ENCODE measurements around the gene SLC4A1AP. TPM values are rescaled to one million over a fixed set of nuclear protein-coding genes. Genes with fewer than 3 reads are reported as not detected.
A peak's percentile ranks its signal among the peaks of the same experiment; 100 is the strongest.

Gene SLC4A1AP
- total RNA-seq, 1 experiment from 2014 or later: 49.7 TPM

DNA sequence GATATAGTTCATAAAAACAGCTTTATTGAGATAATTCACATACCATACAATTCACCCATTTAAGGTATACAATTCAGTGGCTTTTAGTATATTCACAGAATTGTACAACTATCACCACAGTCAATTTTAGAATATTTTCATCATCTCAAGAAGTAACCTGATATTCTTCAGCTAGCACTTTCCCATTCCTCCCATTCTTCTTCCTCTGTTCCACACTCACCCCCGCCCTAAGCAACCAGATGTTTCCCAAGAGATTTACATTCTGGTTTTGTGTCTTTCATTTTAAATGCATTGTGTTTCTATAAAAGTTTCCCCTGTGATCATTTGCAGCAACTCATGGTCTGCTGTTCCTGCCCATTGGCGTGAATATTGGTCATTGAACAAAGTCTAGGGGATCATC, 29.4 kb upstream of the SLC4A1AP start:
- no peaks in the 10 kb centered on the region for H3K9me3 ChIP-seq (replicated peaks)
- peaks cover 90% of the 10 kb centered on the region for H3K36me3 ChIP-seq
- peaks cover 14% of the 10 kb centered on the region for H3K4me1 ChIP-seq (replicated peaks)
- H3K4me3 ChIP-seq: no peak overlapping the region
- no peak overlapping the region for H3K27ac ChIP-seq
- H3K27me3 ChIP-seq (replicated peaks): no peaks in the 10 kb centered on the region
- no peak for DNase-seq (ENCODE audit: low read depth in 1 of 2, low spot score in 2 of 2)

DNA sequence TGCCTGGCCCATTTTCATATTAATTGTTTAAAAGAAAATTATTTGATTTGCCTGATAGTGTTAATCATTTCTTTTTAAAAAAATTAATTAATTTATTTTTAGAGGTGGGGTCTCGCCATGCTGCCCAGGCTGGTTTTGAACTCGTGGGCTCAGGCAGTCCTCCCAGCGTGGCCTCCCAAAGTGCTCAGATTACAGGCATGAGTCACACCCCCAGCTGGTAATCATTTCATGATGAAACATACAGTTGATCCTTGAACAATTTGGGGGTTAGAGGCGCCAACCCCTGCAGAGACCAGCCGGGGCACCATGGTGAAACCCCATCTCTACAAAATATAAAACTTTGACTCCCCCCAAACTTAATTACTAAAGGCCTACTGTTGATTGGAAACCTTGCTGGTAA, 26.9 kb upstream of the SLC4A1AP start:
- Histone ChIP-seq H3K4me1 (replicated peaks) (peaks cover 8% of the 10 kb centered on the region), H3K36me3 (peaks cover 95% of the 10 kb centered on the region), H3K27me3 (replicated peaks) (no peaks in the 10 kb centered on the region), H3K9me3 (replicated peaks) (no peaks in the 10 kb centered on the region), H3K27ac (no peak overlapping the region), H3K4me3 (no peak overlapping the region)
- DNase-seq (ENCODE audit: low read depth in 1 of 2, low spot score in 2 of 2): no peak

DNA sequence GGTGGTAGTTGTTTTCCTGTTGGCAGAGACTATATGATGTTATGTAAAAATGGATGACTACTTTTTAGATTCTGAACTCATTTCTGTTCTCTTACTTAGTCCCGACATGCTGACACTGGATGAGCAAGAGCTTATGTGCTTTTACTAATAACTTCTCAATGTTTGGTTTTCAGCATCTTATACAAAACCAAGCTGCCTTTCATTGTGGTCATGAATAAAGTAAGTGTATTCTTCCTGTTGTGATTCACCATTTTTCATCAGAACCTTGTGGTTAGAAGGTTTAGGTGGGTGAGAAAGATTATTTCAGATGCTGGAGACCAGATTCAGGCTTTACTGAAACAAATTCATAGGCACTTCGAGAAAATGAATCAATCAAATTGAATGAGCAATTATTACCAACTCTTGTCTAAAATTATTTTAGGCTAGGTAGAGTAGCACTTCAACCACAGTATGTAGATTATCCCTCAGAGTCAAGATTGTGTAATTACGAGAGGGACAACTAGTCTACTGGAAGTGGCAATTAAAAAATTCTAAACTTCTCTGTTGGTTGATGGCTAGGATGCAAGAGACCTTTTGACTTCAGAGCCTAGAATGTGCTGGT, 25.6 kb upstream of the SLC4A1AP start:
- peaks cover 94% of the 10 kb centered on the region for H3K36me3 ChIP-seq
- H3K4me1 ChIP-seq (replicated peaks): peaks cover 8% of the 10 kb centered on the region
- H3K9me3 ChIP-seq (replicated peaks): no peaks in the 10 kb centered on the region
- H3K27ac ChIP-seq: no peak overlapping the region
- no peaks in the 10 kb centered on the region for H3K27me3 ChIP-seq (replicated peaks)
- DNase-seq (ENCODE audit: low read depth in 1 of 2, low spot score in 2 of 2): no peak
- H3K4me3 ChIP-seq: no peak overlapping the region

DNA sequence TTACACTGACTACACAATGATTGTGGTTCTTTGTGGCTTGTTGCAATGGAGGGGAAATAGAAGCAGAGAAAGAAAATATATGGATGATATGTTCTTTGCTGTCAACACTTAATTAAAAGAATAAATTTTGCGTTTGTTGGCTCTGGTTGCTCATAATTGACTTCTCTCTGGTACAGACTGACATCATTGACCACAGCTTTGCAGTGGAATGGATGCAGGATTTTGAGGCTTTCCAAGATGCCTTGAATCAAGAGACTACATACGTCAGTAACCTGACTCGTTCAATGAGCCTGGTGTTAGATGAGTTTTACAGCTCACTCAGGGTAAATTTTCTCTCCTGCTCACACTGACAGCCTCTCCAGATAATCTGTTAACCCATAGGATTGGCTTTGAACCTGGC, 25.0 kb upstream of the SLC4A1AP start:
- Histone ChIP-seq H3K9me3 (replicated peaks) (no peaks in the 10 kb centered on the region), H3K36me3 (peaks cover 94% of the 10 kb centered on the region), H3K4me1 (replicated peaks) (peaks cover 8% of the 10 kb centered on the region), H3K4me3 (no peak overlapping the region), H3K27me3 (replicated peaks) (no peaks in the 10 kb centered on the region), H3K27ac (no peak overlapping the region; the same call in 1 of the 2 replicates)
- DNase-seq (ENCODE audit: low read depth in 1 of 2, low spot score in 2 of 2): no peak

DNA sequence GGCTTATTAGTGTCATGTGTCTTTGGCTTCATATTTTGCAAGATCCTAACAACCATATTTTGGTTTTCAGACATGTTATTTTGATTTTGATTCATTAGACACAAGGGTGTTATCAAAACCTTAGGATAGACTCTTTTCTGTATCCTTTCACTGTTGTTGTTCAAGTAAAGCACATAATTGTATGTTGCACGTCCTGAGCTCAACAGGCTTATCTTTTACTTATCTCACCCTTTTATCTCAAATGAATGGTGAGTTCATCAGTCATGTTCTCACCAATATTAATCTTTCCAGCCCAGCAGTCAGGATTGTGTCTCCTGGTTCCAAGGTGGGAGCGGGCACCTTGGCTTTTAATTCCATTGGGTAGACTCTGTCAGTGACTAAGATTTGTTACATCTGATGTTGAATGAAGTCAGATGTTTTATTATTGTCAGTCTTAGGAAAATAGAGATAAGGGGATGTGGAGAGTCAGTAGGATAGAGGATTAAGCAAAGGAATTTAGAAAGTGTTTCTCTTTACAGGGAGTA, 22.9 kb upstream of the SLC4A1AP start:
- Histone ChIP-seq H3K27ac (no peak overlapping the region), H3K4me3 (no peak overlapping the region), H3K27me3 (replicated peaks) (no peaks in the 10 kb centered on the region), H3K36me3 (peaks cover 88% of the 10 kb centered on the region), H3K9me3 (replicated peaks) (no peaks in the 10 kb centered on the region), H3K4me1 (replicated peaks) (peaks cover 8% of the 10 kb centered on the region)
- no peak for DNase-seq (ENCODE audit: low read depth in 1 of 2, low spot score in 2 of 2)

DNA sequence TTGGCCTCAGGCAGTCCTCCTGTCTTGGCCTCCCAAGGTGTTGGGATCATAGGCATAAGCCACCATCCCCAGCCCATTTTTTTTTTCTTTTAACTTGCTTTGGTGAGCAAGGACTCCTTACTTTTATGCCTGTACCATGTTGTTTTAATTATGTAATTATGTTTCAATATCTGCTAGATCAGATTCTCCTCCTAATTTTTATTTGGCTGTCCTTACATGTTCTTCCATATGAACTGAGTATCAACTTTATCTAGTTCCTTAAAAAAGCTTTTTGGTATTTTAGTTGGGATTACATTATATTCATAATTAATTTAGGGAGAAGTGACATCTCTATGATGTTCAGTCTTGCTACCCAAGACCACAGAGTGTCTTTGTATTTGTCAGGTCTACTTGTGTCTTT, 18.5 kb upstream of the SLC4A1AP start:
- Histone ChIP-seq H3K27me3 (replicated peaks) (no peaks in the 10 kb centered on the region), H3K36me3 (peaks cover 90% of the 10 kb centered on the region), H3K9me3 (replicated peaks) (no peaks in the 10 kb centered on the region), H3K4me1 (replicated peaks) (no peaks in the 10 kb centered on the region), H3K4me3 (no peak overlapping the region), H3K27ac (no peak overlapping the region)
- DNase-seq (ENCODE audit: low read depth in 1 of 2, low spot score in 2 of 2): no peak

DNA sequence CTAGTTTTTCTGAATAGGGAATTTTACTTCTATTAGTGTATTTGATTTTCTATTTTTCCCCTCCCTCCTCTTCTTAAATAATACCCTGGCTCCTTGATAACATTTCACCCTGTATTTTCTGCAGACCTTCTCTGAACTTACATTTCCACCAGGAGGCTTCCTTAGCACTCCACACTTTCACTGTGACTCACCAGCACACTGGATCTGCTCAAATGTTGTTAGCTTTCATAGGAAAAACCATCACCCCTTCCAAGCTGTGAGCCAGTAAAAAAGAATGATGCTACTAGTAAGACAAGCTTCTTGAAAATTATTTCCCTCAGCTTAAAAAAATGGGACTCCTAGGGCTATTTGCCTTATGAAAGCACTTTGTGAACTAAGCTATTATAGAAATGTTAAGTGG, 16.4 kb upstream of the SLC4A1AP start:
- H3K36me3 ChIP-seq: peaks cover 89% of the 10 kb centered on the region
- H3K27ac ChIP-seq: no peak overlapping the region
- H3K27me3 ChIP-seq (replicated peaks): no peaks in the 10 kb centered on the region
- DNase-seq (ENCODE audit: low read depth in 1 of 2, low spot score in 2 of 2): no peak
- no peaks in the 10 kb centered on the region for H3K4me1 ChIP-seq (replicated peaks)
- no peak overlapping the region for H3K4me3 ChIP-seq
- H3K9me3 ChIP-seq (replicated peaks): no peaks in the 10 kb centered on the region

DNA sequence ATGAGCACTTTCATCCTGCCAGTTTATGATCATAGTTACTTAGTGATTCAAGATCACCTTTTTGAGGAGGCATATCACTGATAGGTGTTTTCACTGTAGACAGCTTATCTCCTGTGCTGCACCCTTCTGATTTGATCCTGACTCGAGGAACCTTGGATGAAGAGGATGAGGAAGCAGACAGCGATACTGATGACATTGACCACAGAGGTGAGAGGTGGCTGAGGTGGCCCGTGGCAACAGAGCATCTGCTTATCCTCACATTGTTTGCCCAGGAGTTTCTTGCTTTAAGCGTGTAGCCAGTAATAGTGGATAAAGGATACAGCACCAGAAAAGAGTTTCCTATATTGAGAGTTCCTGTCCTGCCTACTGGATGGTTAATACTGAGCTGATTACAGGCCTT, 16.0 kb upstream of the SLC4A1AP start:
- DNase-seq (ENCODE audit: low read depth in 1 of 2, low spot score in 2 of 2): no peak
- no peak overlapping the region for H3K27ac ChIP-seq
- no peaks in the 10 kb centered on the region for H3K9me3 ChIP-seq (replicated peaks)
- H3K27me3 ChIP-seq (replicated peaks): no peaks in the 10 kb centered on the region
- H3K4me1 ChIP-seq (replicated peaks): no peaks in the 10 kb centered on the region
- H3K4me3 ChIP-seq: no peak overlapping the region
- H3K36me3 ChIP-seq: peaks cover 89% of the 10 kb centered on the region

DNA sequence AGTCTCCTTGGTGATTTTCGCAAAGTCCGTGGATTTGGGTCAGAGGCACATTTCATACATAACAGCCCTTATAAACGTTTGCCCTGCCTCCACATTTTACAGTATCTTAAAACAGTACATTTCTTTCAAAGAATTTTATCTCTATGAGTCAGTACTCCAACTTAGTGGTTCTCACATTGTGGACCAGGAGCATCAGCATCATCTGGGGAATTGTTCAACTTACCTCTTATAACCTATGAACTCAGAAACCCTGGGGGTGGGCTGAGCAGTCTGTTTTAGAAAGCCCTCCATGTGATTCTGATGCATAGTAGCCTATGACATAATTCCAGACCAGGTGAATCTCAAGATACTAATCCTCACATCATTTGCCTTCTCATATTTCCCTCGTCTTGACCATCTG, 12.6 kb upstream of the SLC4A1AP start:
- peaks cover 96% of the 10 kb centered on the region for H3K36me3 ChIP-seq
- no peaks in the 10 kb centered on the region for H3K9me3 ChIP-seq (replicated peaks)
- H3K4me3 ChIP-seq: no peak overlapping the region
- H3K4me1 ChIP-seq (replicated peaks): peaks cover 3% of the 10 kb centered on the region; the same call in 1 of the 2 replicates
- H3K27me3 ChIP-seq (replicated peaks): no peaks in the 10 kb centered on the region
- no peak overlapping the region for H3K27ac ChIP-seq
- no peak for DNase-seq (ENCODE audit: low read depth in 1 of 2, low spot score in 2 of 2)

DNA sequence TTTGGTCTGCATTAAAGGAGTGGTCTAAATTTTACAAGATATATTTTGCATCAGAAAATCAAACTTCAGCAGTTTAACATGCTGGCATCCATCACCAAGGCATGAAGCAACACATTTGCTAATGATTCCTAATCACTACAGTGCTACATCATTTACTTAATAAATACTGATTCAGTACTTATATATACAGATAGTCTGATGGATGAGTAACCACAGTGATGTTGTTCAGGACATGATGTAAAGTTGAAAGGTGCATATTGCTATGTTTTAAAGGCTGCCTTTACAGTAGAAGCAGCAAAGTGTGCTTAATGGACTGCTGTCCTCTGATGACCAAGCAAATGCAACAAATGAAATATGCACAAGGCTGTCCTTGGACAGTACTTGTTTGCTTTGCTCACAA, 11.3 kb upstream of the SLC4A1AP start:
- no peak for DNase-seq (ENCODE audit: low read depth in 1 of 2, low spot score in 2 of 2)
- Histone ChIP-seq H3K9me3 (replicated peaks) (no peaks in the 10 kb centered on the region), H3K27me3 (replicated peaks) (no peaks in the 10 kb centered on the region), H3K4me3 (no peak overlapping the region), H3K27ac (no peak overlapping the region), H3K4me1 (replicated peaks) (peaks cover 3% of the 10 kb centered on the region; the same call in 1 of the 2 replicates), H3K36me3 (peaks cover 93% of the 10 kb centered on the region)

DNA sequence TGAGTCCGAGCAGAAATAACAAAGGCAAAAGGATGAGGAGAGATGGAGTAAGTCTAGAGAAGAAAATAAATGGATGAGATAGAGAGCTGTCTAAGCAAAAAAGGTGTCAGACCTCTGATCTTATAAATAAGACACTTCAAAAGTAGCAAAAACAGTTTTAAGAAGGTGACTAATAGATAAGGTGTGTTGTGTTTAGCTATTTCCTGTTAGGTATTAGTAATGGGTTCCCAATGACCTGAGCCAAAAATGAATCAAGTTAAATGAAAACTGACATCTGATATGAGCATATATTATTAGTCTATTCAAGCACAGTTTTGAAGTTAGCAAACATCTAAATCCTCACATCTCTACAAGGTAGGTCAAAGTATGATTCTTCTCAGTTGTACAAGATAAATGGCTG, 10.9 kb upstream of the SLC4A1AP start:
- peaks cover 93% of the 10 kb centered on the region for H3K36me3 ChIP-seq
- peaks cover 3% of the 10 kb centered on the region; the same call in 1 of the 2 replicates for H3K4me1 ChIP-seq (replicated peaks)
- H3K9me3 ChIP-seq (replicated peaks): no peaks in the 10 kb centered on the region
- DNase-seq (ENCODE audit: low read depth in 1 of 2, low spot score in 2 of 2): no peak
- H3K27me3 ChIP-seq (replicated peaks): no peaks in the 10 kb centered on the region
- no peak overlapping the region for H3K27ac ChIP-seq
- no peak overlapping the region for H3K4me3 ChIP-seq

DNA sequence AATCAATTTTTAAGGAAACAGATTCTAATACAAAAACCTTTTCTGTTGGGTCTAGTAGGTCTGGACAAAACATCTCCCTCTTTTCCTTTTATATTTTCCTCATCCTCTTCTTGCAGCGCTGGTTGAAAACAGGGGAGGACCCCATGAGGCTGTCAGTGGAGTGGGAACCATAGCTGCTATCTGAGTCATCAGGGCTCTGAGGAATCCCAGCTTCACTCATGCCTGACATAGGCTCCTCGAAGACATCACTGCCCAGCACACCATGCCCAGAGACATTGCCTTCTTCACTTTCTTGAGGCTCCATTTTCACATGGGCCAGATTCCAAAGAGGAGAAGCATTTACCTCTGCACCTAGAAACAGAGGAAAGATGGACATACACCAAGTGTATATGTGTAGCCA, 10.3 kb upstream of the SLC4A1AP start:
- H3K27ac ChIP-seq: no peak overlapping the region
- peaks cover 92% of the 10 kb centered on the region for H3K36me3 ChIP-seq
- DNase-seq (ENCODE audit: low read depth in 1 of 2, low spot score in 2 of 2): no peak
- peaks cover 3% of the 10 kb centered on the region; the same call in 1 of the 2 replicates for H3K4me1 ChIP-seq (replicated peaks)
- no peaks in the 10 kb centered on the region for H3K9me3 ChIP-seq (replicated peaks)
- H3K27me3 ChIP-seq (replicated peaks): no peaks in the 10 kb centered on the region
- H3K4me3 ChIP-seq: no peak overlapping the region

DNA sequence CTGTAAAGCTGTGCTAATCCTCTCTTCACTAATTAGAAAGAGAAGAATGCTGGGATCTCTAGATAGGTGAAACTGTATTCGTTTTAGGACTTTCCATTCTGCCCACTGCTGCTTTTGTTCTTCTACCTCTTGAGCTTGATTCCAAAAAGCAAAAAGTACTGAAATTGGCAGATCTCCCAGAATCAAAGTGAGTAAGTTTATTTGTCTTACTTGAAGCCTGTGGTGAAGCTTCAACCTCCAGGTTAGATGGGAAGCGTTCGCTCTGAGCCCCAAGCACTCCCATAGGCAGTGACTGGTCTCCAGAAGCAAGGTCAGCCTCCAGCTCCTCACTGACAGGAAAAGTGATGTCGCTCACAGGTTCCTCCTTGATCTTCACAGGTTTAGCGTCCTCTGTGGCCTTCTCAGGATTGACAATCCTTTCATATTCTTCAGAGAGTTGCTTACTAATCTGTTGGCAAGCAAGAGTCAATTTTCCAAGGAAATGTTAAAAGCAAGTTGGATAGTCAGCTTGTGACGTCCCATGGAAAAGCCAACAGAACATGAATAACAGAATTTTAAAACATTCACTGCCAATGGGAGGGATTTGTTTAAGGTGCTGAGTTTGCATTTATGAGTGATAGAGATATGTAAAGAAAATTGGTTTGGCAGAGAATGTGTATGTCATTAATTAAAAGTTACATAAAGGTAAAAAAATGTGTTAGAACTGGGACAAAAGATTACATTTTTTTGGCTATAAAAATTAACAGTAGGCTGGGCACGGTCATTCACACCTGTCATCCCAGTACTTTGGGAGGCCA, 8.3 kb upstream of the SLC4A1AP start:
- Histone ChIP-seq H3K9me3 (replicated peaks) (no peaks in the 10 kb centered on the region), H3K36me3 (peaks cover 92% of the 10 kb centered on the region), H3K27me3 (replicated peaks) (no peaks in the 10 kb centered on the region), H3K27ac (no peak overlapping the region), H3K4me3 (no peak overlapping the region), H3K4me1 (replicated peaks) (peaks cover 3% of the 10 kb centered on the region; the same call in 1 of the 2 replicates)
- DNase-seq (ENCODE audit: low read depth in 1 of 2, low spot score in 2 of 2): peak; percentile 31 to 56

DNA sequence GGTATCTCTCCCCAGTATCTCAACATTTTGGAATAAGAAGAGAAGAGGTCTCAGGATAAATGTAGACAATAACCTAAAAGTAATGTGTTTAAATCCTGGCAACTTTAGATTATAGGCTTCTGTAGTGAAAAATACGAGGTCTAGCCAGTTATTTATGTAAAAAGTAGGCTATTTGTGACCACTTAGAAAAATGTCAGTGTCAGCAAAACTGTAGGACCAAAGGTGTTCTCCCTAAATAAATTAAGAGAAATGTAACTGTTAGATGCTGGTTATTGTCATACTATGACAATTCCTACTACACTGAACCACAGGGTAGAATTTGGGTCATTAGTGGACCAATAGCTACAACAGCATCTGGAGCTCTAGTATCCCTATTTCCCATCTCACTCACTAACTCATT, 2.3 kb upstream of the SLC4A1AP start:
- DNase-seq (ENCODE audit: low read depth in 1 of 2, low spot score in 2 of 2): no peak
- Histone ChIP-seq H3K9me3 (replicated peaks) (no peaks in the 10 kb centered on the region), H3K4me1 (replicated peaks) (peaks cover 15% of the 10 kb centered on the region), H3K27ac (no peak overlapping the region), H3K36me3 (peaks cover 63% of the 10 kb centered on the region), H3K27me3 (replicated peaks) (no peaks in the 10 kb centered on the region), H3K4me3 (no peak overlapping the region)
